Upper lobe of right lung (tissue), 1 donor: Measurements from ENCODE around the gene JARID2. TPM values are rescaled to one million over a fixed set of nuclear protein-coding genes. Genes with fewer than 3 reads are reported as not detected.
A peak's percentile ranks its signal among the peaks of the same experiment; 100 is the strongest.

Experiments used
- ATAC-seq: fragments of 200-7000 bp; cut with Tn5 transposase; one replicate; pipeline ENCODE4 v1.9.1; 2020; ENCODE audit warnings: mild to moderate bottlenecking, moderate library complexity
- DNase-seq: peaks from one replicate; pipeline ENCODE4 v3.0.0-alpha.2; 2020
- H3K27ac ChIP-seq: fragments of 200-600 bp; one replicate; pipeline ENCODE4 v1.8.0; 2022
- H3K27me3 ChIP-seq: fragments of 200-600 bp; one replicate; pipeline ENCODE4 v1.8.0; 2022; ENCODE audit warnings: mild to moderate bottlenecking
- H3K36me3 ChIP-seq: fragments of 200-600 bp; one replicate; pipeline ENCODE4 v1.8.0; 2022
- H3K4me1 ChIP-seq: fragments of 200-600 bp; one replicate; pipeline ENCODE4 v1.8.0; 2022
- H3K4me3 ChIP-seq: fragments of 200-600 bp; one replicate; pipeline ENCODE4 v1.8.0; 2022; ENCODE audit warnings: mild to moderate bottlenecking
- H3K9me3 ChIP-seq: fragments of 200-600 bp; one replicate; pipeline ENCODE4 v1.8.0; 2022
- intact Hi-C: fragments of 100-400 bp; cut with DNase I; formaldehyde crosslinking; loops from one replicate; pipeline ENCODE4 v1.11.0; 2022
- total RNA-seq: library from RNA; stranded (reverse); fragmentation: NEBNext Ultra II Directional; extraction: Animal tissue kit (Norgen Biotek cat#: 25700); gene quantifications from one replicate; pipeline ENCODE4 v1.2.1, GENCODE V29; 2021
- TF ChIP-seq, protein P1 (sequence below): fragments of 200-600 bp; IDR thresholded peaks from one replicate; pipeline ENCODE4 v1.8.0; 2022; ENCODE audit warnings: antibody characterized with exemption
- donor health status: DM: no; HTN: yes; CAD: no; lungs with severe emphysema.

JARID2 gene
- total RNA-seq, 1 donor from 2014 or later: 15.1 TPM

GRCh38 chr6:15332446-15332845, 86.6 kb downstream of the JARID2 start:
- no peak overlapping the region for H3K4me3 ChIP-seq
- no peak overlapping the region for H3K27ac ChIP-seq
- no peaks in the 10 kb centered on the region for H3K36me3 ChIP-seq
- intact Hi-C loops: no loop called here
- H3K9me3 ChIP-seq: no peaks in the 10 kb centered on the region
- no peaks in the 10 kb centered on the region for H3K27me3 ChIP-seq
- ATAC-seq (no peak), DNase-seq (no peak)
- H3K4me1 ChIP-seq: peaks cover 31% of the 10 kb centered on the region
- TF ChIP-seq, protein P1, sequence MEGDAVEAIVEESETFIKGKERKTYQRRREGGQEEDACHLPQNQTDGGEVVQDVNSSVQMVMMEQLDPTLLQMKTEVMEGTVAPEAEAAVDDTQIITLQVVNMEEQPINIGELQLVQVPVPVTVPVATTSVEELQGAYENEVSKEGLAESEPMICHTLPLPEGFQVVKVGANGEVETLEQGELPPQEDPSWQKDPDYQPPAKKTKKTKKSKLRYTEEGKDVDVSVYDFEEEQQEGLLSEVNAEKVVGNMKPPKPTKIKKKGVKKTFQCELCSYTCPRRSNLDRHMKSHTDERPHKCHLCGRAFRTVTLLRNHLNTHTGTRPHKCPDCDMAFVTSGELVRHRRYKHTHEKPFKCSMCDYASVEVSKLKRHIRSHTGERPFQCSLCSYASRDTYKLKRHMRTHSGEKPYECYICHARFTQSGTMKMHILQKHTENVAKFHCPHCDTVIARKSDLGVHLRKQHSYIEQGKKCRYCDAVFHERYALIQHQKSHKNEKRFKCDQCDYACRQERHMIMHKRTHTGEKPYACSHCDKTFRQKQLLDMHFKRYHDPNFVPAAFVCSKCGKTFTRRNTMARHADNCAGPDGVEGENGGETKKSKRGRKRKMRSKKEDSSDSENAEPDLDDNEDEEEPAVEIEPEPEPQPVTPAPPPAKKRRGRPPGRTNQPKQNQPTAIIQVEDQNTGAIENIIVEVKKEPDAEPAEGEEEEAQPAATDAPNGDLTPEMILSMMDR: no peak

GRCh38 chr6:15335385-15335784, 89.5 kb downstream of the JARID2 start:
- Histone ChIP-seq H3K9me3 (no peaks in the 10 kb centered on the region), H3K4me1 (peaks cover 19% of the 10 kb centered on the region), H3K27me3 (no peaks in the 10 kb centered on the region), H3K4me3 (no peak overlapping the region), H3K27ac (no peak overlapping the region), H3K36me3 (no peaks in the 10 kb centered on the region)
- intact Hi-C loops: no loop called here
- no peak for ATAC-seq
- DNase-seq: no peak
- TF ChIP-seq, protein P1: no peak

DNA sequence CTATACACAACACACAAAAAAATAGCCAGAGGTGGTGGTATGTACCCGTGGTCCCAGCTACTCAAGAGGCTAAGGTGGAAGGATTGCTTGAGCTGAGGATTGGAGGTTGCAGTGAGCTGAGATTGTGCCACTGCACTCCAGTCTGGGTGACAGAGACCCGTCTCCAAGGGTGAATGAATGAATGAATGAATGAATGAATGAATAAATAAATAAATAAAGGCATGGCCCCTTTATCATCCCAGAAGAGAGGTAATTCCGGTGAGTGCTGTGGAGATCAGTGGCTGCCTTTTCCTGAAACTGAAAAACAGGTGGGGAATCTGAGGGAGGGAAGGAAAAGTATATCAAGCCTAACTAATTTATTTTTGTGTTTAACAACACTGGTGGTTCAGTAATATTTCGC, 90.0 kb downstream of the JARID2 start:
- no peak for ATAC-seq
- no peaks in the 10 kb centered on the region for H3K36me3 ChIP-seq
- intact Hi-C loops: no loop called here
- H3K4me3 ChIP-seq: no peak overlapping the region
- DNase-seq: no peak
- TF ChIP-seq, protein P1: no peak
- H3K9me3 ChIP-seq: no peaks in the 10 kb centered on the region
- H3K27ac ChIP-seq: no peak overlapping the region
- H3K4me1 ChIP-seq: peaks cover 19% of the 10 kb centered on the region
- H3K27me3 ChIP-seq: no peaks in the 10 kb centered on the region

DNA sequence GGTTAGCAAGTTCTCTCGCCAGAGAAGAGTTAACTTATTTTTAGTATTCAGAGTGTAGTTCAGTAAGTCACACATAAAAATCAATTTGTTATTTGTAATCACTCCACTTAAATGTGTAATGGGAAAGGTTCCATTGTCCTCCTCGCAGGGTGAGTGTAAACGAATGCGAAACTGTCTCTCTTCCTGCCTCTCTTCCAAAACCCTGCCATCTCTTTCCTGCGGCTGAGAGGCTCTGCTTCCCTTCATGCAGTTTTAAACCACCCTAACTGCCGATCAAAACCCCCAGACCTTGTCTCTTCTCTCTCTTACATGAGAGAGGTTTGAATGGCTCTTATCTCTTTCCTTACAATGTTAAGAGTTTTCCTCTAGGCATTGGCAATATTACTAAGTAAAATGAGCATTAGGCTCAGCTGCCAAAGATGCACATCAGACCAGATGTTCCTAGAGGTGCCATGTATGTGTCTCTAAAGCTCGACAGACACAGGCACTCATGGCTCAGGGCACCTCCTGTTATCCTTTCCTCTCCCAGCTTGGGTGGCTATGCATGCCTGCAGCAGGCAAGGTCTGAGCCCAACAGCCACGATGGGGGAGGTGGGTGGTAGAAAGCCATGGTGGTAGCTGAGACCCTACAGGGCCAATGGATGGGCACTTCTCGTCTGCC, 91.2 kb downstream of the JARID2 start:
- intact Hi-C loops: no loop called here
- TF ChIP-seq, protein P1: no peak

GRCh38 chr6:15337582-15337981, 91.7 kb downstream of the JARID2 start:
- H3K27me3 ChIP-seq: no peaks in the 10 kb centered on the region
- intact Hi-C loops: no loop called here
- no peaks in the 10 kb centered on the region for H3K9me3 ChIP-seq
- ATAC-seq (no peak), DNase-seq (no peak)
- H3K4me1 ChIP-seq: peaks cover 21% of the 10 kb centered on the region
- no peak overlapping the region for H3K27ac ChIP-seq
- H3K36me3 ChIP-seq: no peaks in the 10 kb centered on the region
- H3K4me3 ChIP-seq: no peak overlapping the region
- TF ChIP-seq, protein P1: no peak

More for the DNA sequence above, 91.2 kb downstream of the JARID2 start:
- Histone ChIP-seq H3K4me1 (peaks cover 21% of the 10 kb centered on the region), H3K36me3 (no peaks in the 10 kb centered on the region), H3K27ac (no peak overlapping the region), H3K4me3 (no peak overlapping the region), H3K27me3 (no peaks in the 10 kb centered on the region), H3K9me3 (no peaks in the 10 kb centered on the region)
- no peak for DNase-seq
- ATAC-seq: no peak

- H3K4me1 ChIP-seq: peaks cover 18% of the 10 kb centered on the region
These were observed 92.6 kb downstream of the JARID2 start for GRCh38 chr6:15338476-15338875.

More at GRCh38 chr6:15338476-15338875, 92.6 kb downstream of the JARID2 start:
- Histone ChIP-seq H3K4me3 (no peak overlapping the region), H3K27me3 (no peaks in the 10 kb centered on the region), H3K36me3 (no peaks in the 10 kb centered on the region), H3K27ac (no peak overlapping the region), H3K9me3 (no peaks in the 10 kb centered on the region)
- intact Hi-C loops: no loop called here
- ATAC-seq (peak; percentile 68), DNase-seq (no peak)
- TF ChIP-seq, protein P1: no peak
